ENCODE results near the gene ETNK2.
A peak's percentile ranks its signal among the peaks of the same experiment; 100 is the strongest.

The ETNK2 gene

DNA sequence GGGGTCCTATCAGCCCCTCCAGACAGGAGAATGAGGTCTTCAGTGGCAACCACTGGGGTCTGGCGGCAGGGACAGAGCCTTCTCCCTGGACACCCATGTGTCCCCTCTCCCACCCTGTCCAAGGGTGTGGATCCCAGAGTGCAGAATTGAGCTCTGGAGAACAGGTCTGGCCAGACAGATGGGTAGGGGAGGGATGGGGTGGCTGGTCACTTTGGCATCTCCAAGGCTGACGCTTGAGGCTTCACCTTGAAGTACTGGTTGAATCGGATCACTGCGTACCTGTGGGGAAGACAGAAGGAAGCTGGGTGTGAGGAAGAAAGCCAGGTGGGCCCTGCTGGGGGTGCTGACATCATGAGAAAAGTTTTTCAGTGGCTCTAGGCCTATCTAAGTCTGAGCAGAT is 19.9 kb downstream of the ETNK2 start:
- DNase-seq: no peak
- in situ Hi-C loops (cut with MboI; ENCODE audit: low pct_unique_long_range_greater_than_20kb, low sequenced_read_pairs): no loop called here

DNA sequence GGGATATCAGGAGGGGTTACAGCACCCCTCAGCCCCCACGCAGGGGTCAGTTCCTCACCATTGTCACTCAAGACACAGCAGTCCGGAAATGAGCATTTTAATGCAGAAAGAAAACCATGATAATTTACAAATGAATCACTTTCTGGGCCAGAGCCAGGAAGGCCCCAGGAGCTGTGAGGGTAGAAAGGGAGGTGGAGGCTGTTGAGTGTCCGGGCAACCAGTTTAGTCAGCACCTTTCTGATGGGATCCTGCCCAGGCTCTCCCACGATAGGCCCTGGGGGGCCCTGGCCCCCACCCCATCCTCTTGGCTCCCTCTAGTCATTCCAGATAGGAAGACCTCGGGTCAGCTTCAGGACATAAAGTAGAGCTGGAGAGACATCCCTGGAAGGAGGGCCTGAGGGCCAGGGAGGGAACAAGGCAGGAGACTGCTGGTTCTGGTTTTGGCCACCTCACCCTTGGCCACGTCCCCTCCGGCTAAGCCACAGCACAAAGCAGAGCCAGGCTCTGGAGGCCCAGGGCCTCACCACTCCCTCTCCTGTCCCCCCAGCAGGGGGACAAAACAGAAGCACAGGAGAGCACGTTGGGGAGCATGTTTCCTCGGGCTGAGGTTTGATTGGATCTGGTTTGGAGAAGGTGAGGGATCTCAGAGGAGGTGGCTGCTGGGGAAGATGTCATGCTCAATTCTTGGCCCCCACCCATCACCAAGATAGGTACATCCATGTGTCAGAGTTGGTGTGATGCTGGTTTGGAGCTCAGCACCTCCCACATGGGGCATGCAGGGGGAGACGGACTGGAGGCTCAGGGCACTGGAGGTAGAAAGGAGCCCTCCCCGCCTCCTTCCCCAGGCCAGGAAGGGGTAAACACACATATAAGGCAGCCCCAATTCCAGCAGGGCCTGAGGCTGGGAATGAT is 20.6 kb downstream of the ETNK2 start:
- DNase-seq: no peak
- in situ Hi-C loops (cut with MboI; ENCODE audit: low pct_unique_long_range_greater_than_20kb, low sequenced_read_pairs): no loop called here

DNA sequence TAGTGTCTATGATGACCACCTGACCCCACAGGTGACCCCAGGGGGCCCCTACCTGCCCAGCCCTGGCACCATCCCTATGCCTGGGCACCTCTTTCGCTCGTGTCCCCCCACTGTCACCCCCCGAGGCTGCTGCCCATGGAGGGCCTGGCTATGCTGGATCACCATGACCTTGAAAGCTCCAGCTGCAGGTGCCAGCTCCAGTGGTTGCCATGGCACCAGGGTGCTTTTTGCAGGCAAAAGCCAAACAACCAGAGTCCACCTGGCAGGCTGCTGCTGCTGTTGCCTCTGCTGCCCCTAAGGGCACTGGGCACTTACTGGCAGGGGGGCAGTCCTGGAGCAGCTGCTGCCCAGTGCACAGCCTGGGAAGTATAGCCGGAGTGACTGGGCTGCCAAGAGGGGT is 21.7 kb downstream of the ETNK2 start:
- DNase-seq: no peak
- in situ Hi-C loops (cut with MboI; ENCODE audit: low pct_unique_long_range_greater_than_20kb, low sequenced_read_pairs): no loop called here

DNA sequence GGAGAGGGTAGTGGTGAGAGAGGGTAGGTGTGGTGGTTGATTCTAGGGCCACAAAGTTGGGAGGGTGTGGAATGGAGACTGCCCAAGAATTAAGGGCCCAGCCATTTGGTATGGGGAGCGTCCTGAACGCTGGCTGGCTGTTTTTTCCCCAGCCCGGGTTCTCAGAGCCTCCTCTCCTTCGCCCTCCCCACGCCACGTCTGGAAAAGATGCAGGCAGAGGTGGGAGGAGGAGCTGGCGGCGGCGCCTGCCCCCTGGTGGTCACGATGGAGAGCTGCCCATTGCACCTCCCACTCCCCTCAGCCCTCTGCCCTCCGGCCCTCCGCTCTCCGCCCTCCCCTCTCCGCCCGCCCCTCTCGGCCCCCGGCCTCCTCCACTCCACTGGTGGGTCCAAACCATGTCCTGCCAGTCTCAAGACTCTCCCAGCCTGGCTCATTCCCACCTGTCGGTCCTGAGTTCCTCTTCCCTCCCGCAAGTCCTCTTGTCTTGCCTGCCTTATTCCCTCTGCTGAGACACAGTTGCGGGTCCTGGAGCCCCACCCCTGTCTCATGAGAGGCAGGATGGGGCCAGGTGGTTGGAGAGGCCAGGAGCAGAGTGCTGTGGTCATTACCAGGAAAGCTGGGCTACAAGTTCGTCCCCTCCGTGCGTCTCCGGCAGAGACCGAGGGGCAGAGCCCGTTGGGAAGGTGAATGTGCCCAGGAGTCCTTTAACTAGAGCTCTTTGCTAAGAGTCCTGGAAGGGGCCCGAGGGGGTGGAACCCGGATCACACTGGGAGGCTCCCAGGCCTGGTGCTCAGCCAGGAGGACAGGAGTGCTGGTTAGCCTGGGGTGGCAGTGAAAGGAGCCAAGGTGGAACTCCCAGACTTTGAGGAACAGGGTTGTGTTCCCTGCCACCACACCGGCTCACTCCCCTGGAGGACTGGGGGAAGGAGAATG is 22.6 kb downstream of the ETNK2 start:
- in situ Hi-C loops (cut with MboI; ENCODE audit: low pct_unique_long_range_greater_than_20kb, low sequenced_read_pairs): loop anchor here (10.0 kb wide), 1 partner anchor 254 kb away; no protein-coding TSS in a partner anchor
- DNase-seq: peak; percentile 67

DNA sequence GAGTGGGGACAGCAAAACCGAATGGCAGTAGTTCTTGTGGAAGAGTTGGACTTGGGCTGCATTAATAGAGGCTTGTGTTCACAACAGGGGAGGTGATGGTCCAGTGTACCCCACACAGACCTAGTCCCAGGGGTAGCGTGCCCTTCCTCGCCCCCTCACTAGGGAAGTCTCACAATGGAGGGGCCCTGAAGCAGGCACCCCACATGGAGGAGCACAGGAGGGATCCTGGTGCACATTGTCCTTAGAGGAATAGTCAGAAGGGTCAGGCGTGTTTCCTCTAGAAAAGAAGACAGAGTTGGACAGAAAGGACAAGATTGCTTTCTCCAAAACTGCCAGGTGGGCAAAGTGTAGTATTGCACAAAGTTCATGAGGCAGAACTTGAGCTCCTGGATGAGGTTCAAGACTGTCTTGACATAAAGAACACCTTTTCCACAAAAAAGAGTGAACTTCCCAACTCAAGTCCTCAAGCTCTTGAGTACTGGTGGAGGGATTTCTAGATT is 23.3 kb downstream of the ETNK2 start:
- in situ Hi-C loops (cut with MboI; ENCODE audit: low pct_unique_long_range_greater_than_20kb, low sequenced_read_pairs): loop anchor here (10.0 kb wide), 1 partner anchor 254 kb away; no protein-coding TSS in a partner anchor
- no peak for DNase-seq

DNA sequence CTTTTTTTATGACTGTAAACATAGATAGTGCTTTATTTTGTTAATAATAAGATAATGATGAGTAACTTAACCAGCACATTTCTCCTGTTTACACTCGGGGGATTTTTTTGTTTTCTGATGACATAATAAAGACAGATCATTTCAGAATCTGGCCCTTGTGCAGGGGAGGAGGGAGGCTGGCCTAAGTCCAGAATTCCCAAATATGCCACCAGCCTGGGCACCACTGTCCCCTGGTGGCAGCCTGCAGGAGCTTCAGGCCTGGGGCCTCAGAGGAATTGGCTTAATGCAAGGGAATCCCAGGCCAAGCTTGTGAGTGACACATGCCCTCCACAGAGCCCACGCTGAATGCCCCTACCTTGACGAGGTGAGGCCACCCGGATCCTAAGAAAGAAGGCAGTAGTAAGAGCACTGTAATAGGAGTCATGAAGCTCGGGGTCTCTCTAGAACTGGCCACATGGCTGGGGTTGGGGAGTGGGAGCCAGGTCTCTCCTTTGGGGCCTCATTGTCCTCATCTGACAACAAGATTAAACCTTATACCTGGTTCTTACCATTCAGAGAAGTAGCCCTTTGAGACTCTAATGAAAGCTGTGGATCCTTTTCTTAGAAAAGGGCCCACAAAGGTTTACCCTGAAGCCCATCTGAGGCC is 24.1 kb downstream of the ETNK2 start:
- in situ Hi-C loops (cut with MboI; ENCODE audit: low pct_unique_long_range_greater_than_20kb, low sequenced_read_pairs): loop anchor here (10.0 kb wide), 1 partner anchor 253 kb away; no protein-coding TSS in a partner anchor
- DNase-seq: peak; percentile 50

DNA sequence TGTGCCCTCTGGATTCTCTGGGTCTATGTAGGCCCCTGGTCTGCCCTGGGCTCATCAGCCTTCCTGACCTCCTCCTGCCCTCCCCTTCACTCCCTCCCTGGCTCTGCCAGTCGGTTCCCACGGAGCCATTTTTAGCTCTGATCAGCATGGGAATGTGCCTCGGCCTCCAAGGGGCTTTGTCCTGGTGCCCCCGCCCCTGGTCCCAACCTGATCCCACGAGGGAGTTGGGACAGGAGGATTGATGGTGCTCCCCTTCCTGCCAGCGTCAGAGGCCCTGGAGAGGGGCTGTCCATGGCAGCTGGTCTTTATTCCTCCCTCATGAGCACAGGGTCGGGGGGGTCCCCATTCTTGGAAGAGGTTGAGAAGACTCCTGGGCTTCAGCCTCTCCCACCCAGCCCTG is 24.9 kb downstream of the ETNK2 start:
- in situ Hi-C loops (cut with MboI; ENCODE audit: low pct_unique_long_range_greater_than_20kb, low sequenced_read_pairs): loop anchor here (10.0 kb wide), 1 partner anchor 252 kb away; no protein-coding TSS in a partner anchor
- DNase-seq: no peak

DNA sequence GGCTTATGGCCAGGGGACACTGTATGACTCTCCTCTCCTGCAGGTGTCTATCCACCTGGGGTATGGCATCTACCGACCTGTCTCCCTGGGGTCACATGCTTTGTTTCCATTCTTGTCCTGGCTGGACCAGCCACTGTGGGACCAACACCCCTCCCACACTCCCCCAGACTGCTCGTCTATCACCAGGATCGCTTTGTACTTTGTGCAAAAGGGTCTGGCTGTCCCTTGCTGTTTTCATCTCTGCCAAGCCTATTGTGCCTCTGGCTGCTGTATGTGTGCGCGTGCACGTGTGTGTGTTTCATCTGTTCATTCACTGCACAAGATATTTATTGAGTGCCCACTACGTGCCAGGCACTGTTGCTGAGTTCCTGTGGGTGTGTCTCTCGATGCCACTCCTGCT is 25.5 kb downstream of the ETNK2 start:
- in situ Hi-C loops (cut with MboI; ENCODE audit: low pct_unique_long_range_greater_than_20kb, low sequenced_read_pairs): loop anchor here (10.0 kb wide), 1 partner anchor 252 kb away; no protein-coding TSS in a partner anchor
- DNase-seq: no peak

DNA sequence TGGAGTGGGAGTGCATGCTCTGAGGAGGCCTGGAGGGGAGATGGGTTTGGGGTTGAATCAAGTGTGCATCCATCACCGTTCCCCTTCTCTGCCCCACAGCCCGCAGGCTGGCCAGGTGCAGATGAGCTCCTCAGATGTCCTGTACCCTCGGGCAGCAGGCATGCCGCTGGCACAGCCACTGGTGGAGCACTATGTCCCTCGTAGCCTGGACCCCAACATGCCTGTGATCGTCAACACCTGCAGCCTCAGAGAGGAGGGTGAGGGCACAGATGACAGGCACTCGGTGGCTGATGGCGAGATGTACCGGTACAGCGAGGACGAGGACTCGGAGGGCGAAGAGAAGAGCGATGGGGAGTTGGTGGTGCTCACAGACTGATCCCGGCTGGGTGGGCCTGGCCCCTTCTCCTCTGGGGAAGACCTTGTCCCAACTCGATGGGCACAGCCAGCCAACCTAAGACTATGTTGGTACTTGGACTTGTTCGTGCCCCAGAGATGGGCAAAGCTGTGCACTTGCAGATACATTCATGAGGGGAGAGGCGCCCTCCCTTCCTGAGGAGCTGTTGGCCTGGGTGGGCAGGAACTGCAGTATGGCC is 26.0 kb downstream of the ETNK2 start:
- in situ Hi-C loops (cut with MboI; ENCODE audit: low pct_unique_long_range_greater_than_20kb, low sequenced_read_pairs): loop anchor here (10.0 kb wide), 1 partner anchor 251 kb away; no protein-coding TSS in a partner anchor
- no peak for DNase-seq

DNA sequence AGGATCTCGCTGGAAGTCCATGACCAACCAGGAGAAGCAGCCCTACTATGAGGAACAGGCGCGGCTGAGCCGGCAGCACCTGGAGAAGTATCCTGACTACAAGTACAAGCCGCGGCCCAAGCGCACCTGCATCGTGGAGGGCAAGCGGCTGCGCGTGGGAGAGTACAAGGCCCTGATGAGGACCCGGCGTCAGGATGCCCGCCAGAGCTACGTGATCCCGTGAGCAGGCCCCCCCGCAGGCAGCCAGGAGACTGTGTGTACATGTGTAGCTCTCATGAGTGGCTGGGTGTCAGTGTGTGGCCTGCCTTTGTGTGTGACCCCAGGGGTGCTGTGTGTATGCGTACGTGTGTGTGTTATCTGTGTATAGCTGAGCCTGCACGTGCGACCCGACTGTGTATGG is 27.2 kb downstream of the ETNK2 start:
- in situ Hi-C loops (cut with MboI; ENCODE audit: low pct_unique_long_range_greater_than_20kb, low sequenced_read_pairs): loop anchor here (10.0 kb wide), 1 partner anchor 250 kb away; no protein-coding TSS in a partner anchor

DNA sequence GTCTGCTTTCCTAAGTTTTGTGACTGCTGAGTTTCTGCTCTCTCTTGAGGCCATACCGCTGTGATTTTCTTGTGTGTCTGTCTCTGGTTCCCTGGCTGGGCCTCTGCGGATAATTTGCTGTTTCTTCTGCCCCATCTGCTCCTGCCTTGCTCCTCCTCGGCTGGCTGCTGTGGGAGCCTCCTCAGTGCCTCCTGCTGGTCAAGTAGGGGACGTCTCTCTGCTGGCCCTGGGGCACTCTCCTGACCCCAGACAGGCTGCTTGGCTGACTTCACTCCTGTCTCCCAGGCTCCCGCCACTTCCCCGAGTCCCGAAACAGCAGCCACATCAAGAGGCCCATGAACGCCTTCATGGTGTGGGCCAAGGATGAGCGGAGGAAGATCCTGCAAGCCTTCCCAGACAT is 28.5 kb downstream of the ETNK2 start:
- in situ Hi-C loops (cut with MboI; ENCODE audit: low pct_unique_long_range_greater_than_20kb, low sequenced_read_pairs): loop anchor here (10.0 kb wide), 1 partner anchor 249 kb away; no protein-coding TSS in a partner anchor
- DNase-seq: no peak

More for the DNA sequence above, 27.2 kb downstream of the ETNK2 start:
- DNase-seq: no peak

DNA sequence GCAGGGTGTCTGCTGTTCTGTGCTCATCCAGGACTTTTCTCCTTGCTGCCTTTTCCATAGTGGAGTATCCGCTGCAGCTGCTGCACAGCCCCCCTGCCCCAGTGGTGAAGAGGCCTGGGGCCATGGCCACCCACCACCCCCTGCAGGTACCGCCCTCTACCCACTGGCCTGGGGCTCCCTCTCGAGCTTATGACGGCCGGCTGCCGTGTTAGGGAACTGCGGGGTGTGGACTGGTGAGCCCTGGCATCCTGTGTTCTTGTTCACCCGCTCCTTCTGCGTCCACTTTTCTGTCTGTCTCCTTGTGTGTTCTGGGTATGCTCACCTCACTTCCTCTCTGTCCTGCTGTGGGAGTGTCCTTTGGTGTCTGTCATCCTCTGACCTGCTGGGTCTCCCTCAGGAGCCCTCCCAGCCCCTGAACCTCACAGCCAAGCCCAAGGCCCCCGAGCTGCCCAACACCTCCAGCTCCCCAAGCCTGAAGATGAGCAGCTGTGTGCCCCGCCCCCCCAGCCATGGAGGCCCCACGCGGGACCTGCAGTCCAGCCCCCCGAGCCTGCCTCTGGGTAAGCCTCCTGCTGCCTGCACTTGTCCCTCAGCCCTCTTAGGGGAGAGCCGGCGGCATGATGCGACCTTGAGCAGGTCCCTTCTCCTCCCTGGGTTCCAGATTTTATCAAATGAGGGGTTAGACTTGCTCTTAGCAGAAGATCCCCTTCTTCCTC is 29.8 kb downstream of the ETNK2 start:
- no peak for DNase-seq
- in situ Hi-C loops (cut with MboI; ENCODE audit: low pct_unique_long_range_greater_than_20kb, low sequenced_read_pairs): loop anchor here (10.0 kb wide), 1 partner anchor 247 kb away; no protein-coding TSS in a partner anchor

DNA sequence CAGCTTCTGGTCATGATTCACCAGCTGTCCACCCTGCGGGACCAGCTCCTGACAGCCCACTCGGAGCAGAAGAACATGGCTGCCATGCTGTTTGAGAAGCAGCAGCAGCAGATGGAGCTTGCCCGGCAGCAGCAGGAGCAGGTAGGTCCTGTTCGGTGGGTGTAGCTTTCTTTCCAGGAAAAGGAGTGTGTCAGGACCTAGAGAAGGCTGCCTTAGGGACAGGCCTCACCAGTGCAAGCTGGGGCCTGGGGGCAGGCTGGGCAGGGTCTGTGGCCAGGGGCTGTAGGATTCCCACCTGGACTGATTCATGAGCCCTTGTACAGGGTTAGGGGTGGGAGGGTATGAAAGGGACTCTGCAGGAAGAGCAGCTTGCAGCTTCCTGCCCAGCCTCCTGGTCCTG is 35.3 kb downstream of the ETNK2 start:
- in situ Hi-C loops (cut with MboI; ENCODE audit: low pct_unique_long_range_greater_than_20kb, low sequenced_read_pairs): no loop called here
- no peak for DNase-seq

DNA sequence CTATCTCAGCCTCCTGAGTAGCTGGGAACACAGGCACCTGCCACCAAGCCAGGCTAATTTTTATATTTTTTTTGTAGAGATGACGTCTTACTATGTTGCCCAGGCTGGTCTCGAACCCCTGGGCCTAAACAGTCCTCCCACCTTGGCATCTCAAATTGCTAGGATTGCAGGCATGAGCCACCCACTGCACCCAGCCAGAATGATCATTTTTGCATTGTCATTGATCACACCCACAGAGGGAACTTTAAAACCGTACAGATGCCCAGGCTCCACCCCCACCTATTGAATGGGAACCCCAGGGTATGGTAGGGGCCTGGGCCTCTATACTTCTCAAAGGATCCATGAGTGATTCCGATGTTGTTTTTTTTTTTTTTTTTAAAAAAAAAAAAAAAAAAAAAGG is 36.7 kb downstream of the ETNK2 start:
- in situ Hi-C loops (cut with MboI; ENCODE audit: low pct_unique_long_range_greater_than_20kb, low sequenced_read_pairs): no loop called here
- no peak for DNase-seq

DNA sequence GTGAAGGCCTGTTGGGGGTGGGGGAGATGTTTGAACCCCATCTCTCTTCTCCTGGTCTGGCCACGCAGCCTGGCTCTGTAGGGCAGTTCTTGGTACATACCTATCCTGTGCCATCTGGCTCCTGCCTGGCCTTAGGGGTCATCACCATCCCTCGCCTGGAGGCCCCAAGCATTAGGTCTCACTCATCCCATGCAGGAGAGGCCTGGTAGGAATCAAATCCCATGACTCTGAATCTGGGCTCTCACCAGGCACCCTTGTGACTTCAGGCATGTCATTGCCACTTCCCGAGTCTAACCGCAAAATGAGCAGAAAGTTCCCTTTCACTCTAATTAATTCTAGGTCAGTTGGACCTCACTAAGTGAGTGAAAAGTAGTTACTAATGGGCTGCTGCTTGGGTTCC is 37.2 kb downstream of the ETNK2 start:
- in situ Hi-C loops (cut with MboI; ENCODE audit: low pct_unique_long_range_greater_than_20kb, low sequenced_read_pairs): no loop called here
- DNase-seq: peak; percentile 53

DNA sequence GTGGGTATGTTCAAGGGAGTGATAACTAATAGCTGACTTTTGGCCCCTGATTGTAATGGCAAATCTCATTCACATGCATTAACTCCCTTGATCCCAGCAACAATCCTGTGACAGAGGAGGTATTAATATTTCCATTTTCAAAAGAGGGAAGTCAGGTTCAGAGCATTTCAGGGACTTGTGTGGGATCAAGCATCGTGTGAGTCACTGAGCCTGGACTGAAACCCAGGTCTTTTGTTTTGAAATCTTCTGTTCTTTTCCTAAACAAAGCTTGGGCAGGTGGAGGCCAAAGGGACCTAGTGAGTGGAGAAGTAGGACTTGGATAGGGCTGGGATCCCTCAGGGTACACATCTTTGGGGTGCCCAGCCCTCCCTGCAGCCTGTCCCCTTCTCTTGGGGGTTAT is 37.9 kb downstream of the ETNK2 start:
- in situ Hi-C loops (cut with MboI; ENCODE audit: low pct_unique_long_range_greater_than_20kb, low sequenced_read_pairs): no loop called here
- DNase-seq: no peak

DNA sequence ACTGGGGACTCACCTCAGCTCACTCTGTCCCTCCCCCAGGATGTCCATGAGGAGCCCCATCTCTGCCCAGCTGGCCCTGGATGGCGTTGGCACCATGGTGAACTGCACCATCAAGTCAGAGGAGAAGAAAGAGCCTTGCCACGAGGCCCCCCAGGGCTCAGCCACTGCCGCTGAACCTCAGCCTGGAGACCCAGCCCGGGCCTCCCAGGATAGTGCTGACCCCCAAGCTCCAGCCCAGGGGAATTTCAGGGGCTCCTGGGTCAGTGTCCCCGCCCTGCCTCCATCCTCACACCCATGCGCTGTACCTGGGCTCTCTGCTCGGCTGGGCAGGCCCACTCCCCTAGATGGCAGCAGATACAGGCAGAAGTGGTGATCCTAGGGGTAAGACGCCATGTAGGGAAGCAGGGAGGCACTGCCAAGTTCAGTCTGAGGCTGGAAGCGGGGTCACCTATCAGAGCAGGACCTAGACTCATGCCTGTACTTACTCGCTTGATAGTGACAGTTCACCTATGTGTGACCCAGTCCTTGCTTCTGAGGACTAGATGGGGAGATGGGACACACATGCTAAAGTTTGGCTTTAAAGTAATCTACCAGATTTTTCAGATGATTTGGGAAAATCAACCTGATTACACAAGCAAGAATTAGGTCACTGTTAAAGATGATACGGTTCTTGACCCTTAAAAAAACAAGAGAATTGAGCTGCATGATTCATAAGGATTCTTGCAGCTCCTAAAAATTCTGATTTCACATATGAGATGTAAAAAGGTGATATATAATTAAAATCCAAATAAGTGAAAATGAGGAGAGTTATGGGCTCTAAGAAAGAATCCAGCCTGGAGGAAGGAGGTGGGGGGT is 38.7 kb downstream of the ETNK2 start:
- DNase-seq: no peak
- in situ Hi-C loops (cut with MboI; ENCODE audit: low pct_unique_long_range_greater_than_20kb, low sequenced_read_pairs): no loop called here
